Measurements from ENCODE around the gene COL27A1. TPM values are rescaled to one million over a fixed set of nuclear protein-coding genes. Genes with fewer than 3 reads are reported as not detected.
A peak's percentile ranks its signal among the peaks of the same experiment; 100 is the strongest.

The COL27A1 gene
- polyA plus RNA-seq, 1 of the 3 experiments (the other 2 are of a cell fraction) = 8.7 TPM

DNA sequence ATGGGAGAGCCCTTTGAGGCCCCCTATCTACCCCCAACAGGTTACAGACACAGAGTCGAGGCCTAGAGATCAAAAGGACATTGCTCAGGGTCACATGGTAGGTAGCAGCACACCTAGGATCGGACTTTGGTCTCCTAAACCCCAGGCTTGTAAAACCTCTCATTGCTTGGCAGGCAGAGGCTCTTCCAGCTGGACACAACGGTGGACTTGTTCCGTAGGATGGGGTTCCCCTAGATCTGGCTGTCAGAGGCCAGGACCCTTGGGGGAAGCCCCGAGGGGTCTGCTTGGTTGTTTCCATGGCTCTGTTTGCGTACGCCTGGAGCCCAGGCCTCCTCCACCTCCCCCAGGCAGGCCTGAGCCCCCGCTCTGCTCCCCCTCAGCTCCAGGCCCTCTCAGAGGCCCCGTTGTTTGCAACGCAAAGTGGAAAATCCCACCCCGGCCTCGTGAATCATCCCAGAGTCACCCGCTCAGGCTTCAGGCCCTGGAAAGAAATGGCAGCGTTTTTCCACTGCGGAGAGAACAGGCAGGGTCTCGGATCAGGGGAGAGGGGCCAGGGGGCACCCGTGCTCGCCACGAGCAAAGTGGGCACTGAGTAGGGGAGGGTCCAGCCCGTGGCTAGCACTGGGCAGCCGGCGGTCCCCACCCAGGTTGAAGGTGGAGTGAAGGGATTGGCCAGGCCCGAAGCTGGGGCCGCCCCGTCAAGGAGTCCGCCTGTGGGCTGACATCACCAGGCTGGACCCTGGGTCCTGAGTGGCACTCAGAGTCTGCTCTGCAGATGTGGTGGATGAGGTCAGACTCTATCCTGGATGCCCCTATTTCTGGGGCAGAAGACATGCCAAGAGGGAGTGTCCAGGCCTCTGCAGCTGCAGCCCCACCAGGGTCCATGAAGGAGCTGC is 19.8 kb downstream of the COL27A1 start (continued):
- TF ChIP-seq RFX5 (IDR thresholded peaks at IDR 0.05; ENCODE audit: low read length) (no peak), FOXJ3 (CRISPR knock-in tag; IDR thresholded peaks at IDR 0.05) (no peak), POLR2AphosphoS5 (IDR thresholded peaks at IDR 0.05; ENCODE audit: low read depth, low read length) (peak; percentile 65), CHD2 (IDR thresholded peaks at IDR 0.05; ENCODE audit: low read length, partially characterized antibody) (no peak), EZH2phosphoT487 (IDR thresholded peaks at IDR 0.05; ENCODE audit: borderline replicate concordance, low read depth) (no peak), EP300 (IDR thresholded peaks at IDR 0.05; ENCODE audit: borderline replicate concordance in 1 of 2, low read depth in 1 of 2, low read length in 1 of 2) (no peak), GABPA (IDR thresholded peaks at IDR 0.05; ENCODE audit: low read depth) (no peak), TEAD4 (IDR thresholded peaks at IDR 0.05; ENCODE audit: borderline replicate concordance, insufficient read depth) (no peak), TAF1 (IDR thresholded peaks at IDR 0.05; ENCODE audit: borderline replicate concordance, low read depth, low read length) (no peak), RCOR1 (IDR thresholded peaks at IDR 0.05; ENCODE audit: low read length) (no peak)
- TF ChIP-seq, protein P1, sequence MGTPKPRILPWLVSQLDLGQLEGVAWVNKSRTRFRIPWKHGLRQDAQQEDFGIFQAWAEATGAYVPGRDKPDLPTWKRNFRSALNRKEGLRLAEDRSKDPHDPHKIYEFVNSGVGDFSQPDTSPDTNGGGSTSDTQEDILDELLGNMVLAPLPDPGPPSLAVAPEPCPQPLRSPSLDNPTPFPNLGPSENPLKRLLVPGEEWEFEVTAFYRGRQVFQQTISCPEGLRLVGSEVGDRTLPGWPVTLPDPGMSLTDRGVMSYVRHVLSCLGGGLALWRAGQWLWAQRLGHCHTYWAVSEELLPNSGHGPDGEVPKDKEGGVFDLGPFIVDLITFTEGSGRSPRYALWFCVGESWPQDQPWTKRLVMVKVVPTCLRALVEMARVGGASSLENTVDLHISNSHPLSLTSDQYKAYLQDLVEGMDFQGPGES (IDR thresholded peaks at IDR 0.05; ENCODE audit: low read depth, low read length) = no peak

DNA sequence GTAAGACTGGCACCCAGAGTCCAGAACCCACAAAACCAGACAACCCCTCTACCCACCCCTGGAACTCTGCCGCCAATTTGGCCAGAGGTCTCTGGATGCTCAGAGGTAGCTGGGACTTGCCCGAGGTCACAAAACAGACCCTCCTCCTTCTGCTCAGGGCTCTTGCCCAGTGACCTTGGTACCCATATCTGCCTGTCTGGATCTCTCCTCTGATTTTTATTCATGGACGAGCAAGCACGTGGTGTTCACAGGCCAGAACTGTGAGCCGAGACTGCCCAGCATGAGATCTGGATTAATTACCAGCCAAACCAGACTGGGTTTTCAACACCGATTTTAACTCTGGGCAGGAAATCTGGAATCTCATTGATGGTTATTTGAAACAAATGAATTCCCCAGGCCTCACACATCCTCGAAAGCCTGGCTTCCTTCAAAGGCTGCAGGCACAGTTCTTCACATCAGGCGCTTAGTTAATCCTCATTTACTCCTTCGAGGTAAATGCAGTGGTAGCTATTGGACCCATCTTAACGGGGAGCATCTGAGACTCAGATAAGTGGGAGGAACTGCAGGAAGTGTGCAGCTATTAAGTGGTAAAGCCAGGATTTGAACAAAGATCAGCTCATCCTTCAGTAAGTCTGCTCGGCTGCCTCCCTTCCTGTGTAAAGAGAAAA is 21.4 kb downstream of the COL27A1 start:
- ChIA-PET POLR2A (interaction anchor here (0.9 kb wide), 1 partner anchor 10 kb away, joined by 3 read pairs; no protein-coding TSS in a partner anchor), CTCF (interaction anchor here (0.9 to 2.8 kb wide), 8 partner anchors 15 to 114 kb away, joined by 3 to 15 read pairs (median 4); partner anchors contain the start of gene COL27A1)
- Histone ChIP-seq H3K4me1 (ENCODE audit: control insufficient read depth in 1 of 2, insufficient read depth in 2 of 2, low read depth in 1 of 2, low read length in 1 of 2) (peaks cover 54 to 55% of the 10 kb centered on the region in 2 experiments; a peak in 3 of 4 replicates), H3K9me3 (no peaks in the 10 kb centered on the region), H4K20me1 (ENCODE audit: insufficient read depth) (no peaks in the 10 kb centered on the region), H3K79me2 (ENCODE audit: insufficient read depth) (no peaks in the 10 kb centered on the region), H3K9me2 (no peaks in the 10 kb centered on the region), H3K4me2 (no peak overlapping the region), H3K36me3 (replicated peaks in 1 of 2; ENCODE audit: control insufficient read depth in 1 of 2, insufficient read depth in 2 of 2, low read length in 1 of 2) (no peaks in the 10 kb centered on the region), H3K4me3 (ENCODE audit: low read depth in 2 of 2, low read length in 1 of 2) (no peak overlapping the region), H3K9ac (no peak overlapping the region), H3F3A (replicated peaks; ENCODE audit: insufficient read depth) (peaks cover 35% of the 10 kb centered on the region), H2AFZ (ENCODE audit: low read depth) (no peak overlapping the region), H3K27me3 (ENCODE audit: insufficient read depth) (no peaks in the 10 kb centered on the region), H3K27ac (ENCODE audit: low read depth in 2 of 2, low read length in 1 of 2) (peak overlapping the region; percentile 76 to 79)
- 66% methylated on average over 11 of the region's 11 CpGs for WGBS (ENCODE audit: low lambda C conversion rate)
- peak; percentile 68 for DNase-seq
- TF ChIP-seq, protein P2, sequence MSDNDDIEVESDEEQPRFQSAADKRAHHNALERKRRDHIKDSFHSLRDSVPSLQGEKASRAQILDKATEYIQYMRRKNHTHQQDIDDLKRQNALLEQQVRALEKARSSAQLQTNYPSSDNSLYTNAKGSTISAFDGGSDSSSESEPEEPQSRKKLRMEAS (IDR thresholded peaks at IDR 0.05; ENCODE audit: low read depth) = no peak
- no peak for TF ChIP-seq RFX5 (IDR thresholded peaks at IDR 0.05; ENCODE audit: low read length)
- TF ChIP-seq MXI1 (IDR thresholded peaks at IDR 0.05; ENCODE audit: low read depth, low read length) = peak; percentile 57; the same call in 1 of the 2 replicates
- TF ChIP-seq GATA2 (CRISPR knock-in tag; IDR thresholded peaks at IDR 0.05) = peak; percentile 37; the same call in 1 of the 2 replicates
- TF ChIP-seq, protein P3, sequence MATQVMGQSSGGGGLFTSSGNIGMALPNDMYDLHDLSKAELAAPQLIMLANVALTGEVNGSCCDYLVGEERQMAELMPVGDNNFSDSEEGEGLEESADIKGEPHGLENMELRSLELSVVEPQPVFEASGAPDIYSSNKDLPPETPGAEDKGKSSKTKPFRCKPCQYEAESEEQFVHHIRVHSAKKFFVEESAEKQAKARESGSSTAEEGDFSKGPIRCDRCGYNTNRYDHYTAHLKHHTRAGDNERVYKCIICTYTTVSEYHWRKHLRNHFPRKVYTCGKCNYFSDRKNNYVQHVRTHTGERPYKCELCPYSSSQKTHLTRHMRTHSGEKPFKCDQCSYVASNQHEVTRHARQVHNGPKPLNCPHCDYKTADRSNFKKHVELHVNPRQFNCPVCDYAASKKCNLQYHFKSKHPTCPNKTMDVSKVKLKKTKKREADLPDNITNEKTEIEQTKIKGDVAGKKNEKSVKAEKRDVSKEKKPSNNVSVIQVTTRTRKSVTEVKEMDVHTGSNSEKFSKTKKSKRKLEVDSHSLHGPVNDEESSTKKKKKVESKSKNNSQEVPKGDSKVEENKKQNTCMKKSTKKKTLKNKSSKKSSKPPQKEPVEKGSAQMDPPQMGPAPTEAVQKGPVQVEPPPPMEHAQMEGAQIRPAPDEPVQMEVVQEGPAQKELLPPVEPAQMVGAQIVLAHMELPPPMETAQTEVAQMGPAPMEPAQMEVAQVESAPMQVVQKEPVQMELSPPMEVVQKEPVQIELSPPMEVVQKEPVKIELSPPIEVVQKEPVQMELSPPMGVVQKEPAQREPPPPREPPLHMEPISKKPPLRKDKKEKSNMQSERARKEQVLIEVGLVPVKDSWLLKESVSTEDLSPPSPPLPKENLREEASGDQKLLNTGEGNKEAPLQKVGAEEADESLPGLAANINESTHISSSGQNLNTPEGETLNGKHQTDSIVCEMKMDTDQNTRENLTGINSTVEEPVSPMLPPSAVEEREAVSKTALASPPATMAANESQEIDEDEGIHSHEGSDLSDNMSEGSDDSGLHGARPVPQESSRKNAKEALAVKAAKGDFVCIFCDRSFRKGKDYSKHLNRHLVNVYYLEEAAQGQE (IDR thresholded peaks at IDR 0.05; ENCODE audit: low read depth, low read length) = no peak
- TF ChIP-seq ELF1 (IDR thresholded peaks at IDR 0.05) = no peak
- TF ChIP-seq RCOR1 (IDR thresholded peaks at IDR 0.05; ENCODE audit: low read length) = peak; percentile 59; the same call in 1 of the 2 replicates
- TF ChIP-seq EP300 (IDR thresholded peaks at IDR 0.05; ENCODE audit: borderline replicate concordance in 1 of 2, low read depth in 1 of 2, low read length in 1 of 2) = peak in 1 of 2 experiments; percentile 47; a peak in 1 of 4 replicates
- TF ChIP-seq GABPA (IDR thresholded peaks at IDR 0.05; ENCODE audit: low read depth) = no peak
- TF ChIP-seq, protein P4, sequence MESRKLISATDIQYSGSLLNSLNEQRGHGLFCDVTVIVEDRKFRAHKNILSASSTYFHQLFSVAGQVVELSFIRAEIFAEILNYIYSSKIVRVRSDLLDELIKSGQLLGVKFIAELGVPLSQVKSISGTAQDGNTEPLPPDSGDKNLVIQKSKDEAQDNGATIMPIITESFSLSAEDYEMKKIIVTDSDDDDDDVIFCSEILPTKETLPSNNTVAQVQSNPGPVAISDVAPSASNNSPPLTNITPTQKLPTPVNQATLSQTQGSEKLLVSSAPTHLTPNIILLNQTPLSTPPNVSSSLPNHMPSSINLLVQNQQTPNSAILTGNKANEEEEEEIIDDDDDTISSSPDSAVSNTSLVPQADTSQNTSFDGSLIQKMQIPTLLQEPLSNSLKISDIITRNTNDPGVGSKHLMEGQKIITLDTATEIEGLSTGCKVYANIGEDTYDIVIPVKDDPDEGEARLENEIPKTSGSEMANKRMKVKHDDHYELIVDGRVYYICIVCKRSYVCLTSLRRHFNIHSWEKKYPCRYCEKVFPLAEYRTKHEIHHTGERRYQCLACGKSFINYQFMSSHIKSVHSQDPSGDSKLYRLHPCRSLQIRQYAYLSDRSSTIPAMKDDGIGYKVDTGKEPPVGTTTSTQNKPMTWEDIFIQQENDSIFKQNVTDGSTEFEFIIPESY (IDR thresholded peaks at IDR 0.05; ENCODE audit: borderline replicate concordance, low read depth) = no peak
- TF ChIP-seq, protein P5, sequence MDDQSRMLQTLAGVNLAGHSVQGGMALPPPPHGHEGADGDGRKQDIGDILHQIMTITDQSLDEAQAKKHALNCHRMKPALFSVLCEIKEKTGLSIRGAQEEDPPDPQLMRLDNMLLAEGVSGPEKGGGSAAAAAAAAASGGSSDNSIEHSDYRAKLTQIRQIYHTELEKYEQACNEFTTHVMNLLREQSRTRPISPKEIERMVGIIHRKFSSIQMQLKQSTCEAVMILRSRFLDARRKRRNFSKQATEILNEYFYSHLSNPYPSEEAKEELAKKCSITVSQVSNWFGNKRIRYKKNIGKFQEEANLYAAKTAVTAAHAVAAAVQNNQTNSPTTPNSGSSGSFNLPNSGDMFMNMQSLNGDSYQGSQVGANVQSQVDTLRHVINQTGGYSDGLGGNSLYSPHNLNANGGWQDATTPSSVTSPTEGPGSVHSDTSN (IDR thresholded peaks at IDR 0.05) = no peak
- TF ChIP-seq TCF12 (IDR thresholded peaks at IDR 0.05) = no peak
- no peak for TF ChIP-seq RAD21 (IDR thresholded peaks at IDR 0.05; ENCODE audit: low read length)
- TF ChIP-seq CHD2 (IDR thresholded peaks at IDR 0.05; ENCODE audit: low read length, partially characterized antibody) = peak; percentile 11
